NCI-H748 (cell line): ENCODE data around the gene ZRANB2.

Experiments used
- DNase-seq: peaks from one replicate; lab custom pipeline; 2025; ENCODE audit not compliant: unreplicated experiment; lab: John Stamatoyannopoulos, UW

The ZRANB2 gene

DNA sequence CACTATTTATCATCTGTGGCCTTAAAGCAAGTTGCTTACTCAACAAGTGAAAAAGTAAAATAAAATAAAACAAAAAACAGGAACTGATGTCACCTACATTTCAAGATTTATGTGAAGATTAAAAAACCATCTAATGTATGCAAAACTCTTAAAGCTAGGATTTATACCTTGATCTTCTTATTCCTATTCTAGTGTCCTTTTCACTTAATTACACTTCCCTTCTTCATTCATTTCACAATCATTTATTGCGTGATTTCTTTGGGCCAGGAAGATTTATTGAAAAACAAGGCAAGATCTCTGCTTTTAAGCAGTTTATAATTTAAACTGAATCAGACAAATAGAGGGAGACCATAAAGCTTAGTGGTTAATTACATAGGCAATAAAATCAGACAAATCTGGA, 51.9 kb downstream of the ZRANB2 start:
- no peak for DNase-seq

DNA sequence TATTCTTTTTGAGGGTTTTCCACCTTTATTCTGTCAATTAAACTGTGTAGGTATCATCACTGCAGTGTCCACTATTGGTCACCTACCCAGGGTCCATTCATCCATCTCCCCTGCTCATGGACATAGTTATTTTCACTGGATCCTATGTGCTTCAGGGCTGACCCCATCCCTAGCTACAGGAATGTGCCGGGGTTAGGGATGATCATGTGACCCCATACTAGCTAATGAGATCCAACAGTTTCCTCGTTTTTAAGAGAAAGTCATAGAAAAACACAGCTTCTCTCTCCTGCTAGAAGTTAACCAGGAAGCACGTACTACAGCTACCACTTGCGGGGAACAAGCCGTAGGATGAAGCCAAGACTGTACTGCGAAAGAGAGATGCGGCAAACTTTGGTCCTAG, 52.8 kb downstream of the ZRANB2 start:
- DNase-seq, result no peak

DNA sequence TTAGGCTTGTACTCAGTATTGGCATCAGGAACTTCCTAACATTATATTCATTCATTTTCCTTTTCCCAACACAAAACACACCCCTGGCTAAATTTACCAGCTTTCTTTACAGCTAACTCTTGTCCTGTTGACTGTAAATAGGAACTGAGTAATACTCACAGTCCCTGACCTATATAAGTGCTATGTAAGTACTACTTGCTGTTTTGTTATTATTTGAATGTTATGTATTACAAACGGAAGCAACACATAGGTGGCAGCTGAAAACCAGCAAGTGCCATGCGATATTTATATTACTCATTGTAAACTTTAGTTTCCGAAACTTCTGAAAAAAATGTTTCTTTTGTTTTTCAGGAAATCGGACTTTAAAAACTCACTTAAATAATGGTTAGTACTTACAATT, 54.7 kb downstream of the ZRANB2 start:
- no peak for DNase-seq

DNA sequence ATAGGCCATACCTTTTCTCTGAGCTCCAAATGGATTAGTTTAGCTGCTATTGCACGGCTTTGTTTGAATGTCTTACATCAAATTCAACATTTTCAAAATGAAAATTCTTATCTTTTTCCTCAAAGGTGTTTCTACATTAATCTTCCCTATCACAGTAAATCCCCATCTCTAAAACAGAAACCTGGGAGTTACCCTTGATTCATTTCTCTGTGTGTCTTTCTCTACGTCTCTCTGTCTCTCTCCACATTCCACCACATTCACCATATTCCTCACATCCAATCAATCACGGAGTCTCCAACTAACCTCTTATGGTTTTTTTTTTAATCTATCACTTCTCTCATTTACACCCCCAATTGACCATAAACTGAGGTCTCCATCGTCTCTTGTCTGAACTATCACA, 57.3 kb downstream of the ZRANB2 start:
- no peak for DNase-seq

DNA sequence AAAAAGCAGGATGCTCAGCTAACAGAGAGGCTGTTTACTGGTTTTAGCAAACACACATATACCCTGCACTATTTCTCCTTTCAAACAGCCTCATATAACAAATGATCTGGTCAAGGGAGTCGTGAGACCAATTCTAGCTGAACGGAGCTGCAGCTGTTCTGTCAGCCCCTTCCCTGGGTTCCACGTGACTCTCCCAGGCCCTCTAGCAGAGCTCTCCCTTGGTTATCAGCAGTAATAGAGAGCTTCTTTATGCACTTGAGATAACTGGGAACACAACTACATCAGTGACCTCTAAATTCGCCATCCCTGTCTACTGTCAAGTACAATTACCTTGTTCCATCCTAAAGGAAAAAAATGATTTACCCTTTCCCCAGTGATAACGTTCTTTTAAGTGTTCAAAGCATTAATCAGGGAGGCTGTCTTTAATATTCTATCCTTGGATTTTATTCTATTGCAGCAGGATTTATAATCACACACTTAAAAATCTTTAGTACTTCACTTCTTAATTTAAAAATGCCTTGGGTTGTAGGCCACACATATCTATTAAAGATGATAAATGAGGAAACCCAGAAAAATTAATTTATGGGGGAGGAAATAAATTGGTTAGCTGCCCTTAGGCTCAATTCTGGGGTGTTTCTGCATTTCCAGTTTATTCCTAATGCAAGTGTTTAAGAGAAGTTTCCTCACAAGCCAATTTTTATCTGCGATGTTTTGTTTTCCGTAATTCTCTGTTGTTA, 61.4 kb downstream of the ZRANB2 start:
- DNase-seq, result no peak

DNA sequence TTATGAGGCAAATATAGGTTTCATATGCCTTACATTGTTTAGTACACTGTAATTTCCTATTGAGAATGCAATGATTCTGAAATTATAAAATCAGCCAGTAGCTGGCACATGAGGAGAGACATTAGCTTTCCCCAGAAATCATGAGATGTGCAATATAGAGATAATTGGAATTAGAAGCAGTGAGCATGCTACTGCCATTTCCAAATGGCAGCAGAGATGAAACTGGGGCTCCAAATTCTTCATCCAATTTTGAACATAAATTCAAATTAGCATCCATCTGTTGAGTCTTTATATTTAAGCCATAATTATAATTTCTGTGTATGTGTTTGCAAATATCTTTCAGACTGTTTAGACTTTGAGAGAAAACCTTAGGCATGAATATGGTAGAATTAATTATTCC, 62.0 kb downstream of the ZRANB2 start:
- DNase-seq, result no peak

DNA sequence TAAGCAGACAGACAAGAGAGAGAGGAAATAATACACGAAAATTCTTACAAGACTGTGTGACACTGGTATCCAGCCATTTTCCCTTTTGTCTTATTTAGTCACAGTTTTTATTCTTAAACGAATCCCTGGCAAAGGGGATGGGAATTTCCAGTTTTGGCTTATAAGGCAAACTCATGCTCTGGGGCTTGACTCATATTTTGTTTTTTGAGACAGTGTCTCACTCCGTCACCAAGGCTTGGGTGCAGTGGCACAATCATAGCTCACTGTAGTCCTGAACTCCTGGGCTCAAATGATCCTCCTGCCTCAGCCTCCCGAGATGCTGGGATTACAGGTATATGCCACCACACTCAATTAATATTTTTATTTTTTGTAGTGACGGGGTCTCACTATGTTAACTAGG, 65.1 kb downstream of the ZRANB2 start:
- no peak for DNase-seq

DNA sequence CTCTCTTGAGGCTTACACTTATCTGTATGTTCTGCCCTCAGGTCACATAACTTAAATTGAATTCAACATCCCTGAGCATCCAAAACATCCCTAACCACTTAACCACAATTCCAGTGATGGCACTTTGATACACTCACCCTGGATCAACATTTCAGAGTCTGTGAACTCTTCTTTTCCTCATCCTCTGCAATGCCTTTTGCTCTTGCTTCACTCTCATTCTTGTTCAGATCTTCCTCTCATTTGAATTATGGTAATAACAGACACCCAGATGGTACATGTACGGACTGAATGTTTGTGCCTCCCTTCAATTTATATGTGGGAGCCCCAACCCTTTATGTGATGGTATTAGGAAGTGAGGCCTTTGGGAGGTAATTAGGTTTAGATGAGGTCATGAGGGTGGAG, 66.7 kb downstream of the ZRANB2 start:
- DNase-seq, result no peak
